ENCODE data around the gene PICALM. TPM values are rescaled to one million over a fixed set of nuclear protein-coding genes. Genes with fewer than 3 reads are reported as not detected.

The PICALM gene
- total RNA-seq, 1 donor from 2014 or later = 117 TPM

DNA sequence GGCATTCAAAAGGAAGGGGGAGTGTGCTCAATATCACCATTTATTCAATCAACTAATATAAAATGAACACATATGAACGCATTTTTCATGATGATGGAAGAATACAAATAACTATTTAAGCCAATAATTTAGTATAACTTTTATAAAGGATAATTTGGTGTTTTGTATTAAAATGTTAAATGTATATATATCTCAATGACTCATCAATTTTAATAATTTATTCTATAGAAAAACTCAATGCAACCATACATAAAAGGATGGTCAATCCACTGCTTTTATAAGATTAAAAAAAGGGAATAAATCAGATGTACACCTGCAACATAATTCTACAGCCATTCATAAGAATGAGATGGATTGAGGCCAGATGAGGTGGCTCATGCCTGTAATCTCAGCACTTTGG is 50.6 kb downstream of the PICALM start:
- Mint-ChIP-seq H3K9me3 (ENCODE audit: unreplicated experiment) (no peaks in the 10 kb centered on the region), H3K36me3 (ENCODE audit: unreplicated experiment) (no peaks in the 10 kb centered on the region), H3K27me3 (ENCODE audit: unreplicated experiment) (no peaks in the 10 kb centered on the region), H3K4me1 (ENCODE audit: low read depth, unreplicated experiment) (peaks cover 11% of the 10 kb centered on the region), H3K27ac (ENCODE audit: unreplicated experiment) (no peak overlapping the region), H3K4me3 (ENCODE audit: unreplicated experiment) (no peak overlapping the region)
- TF ChIP-seq, protein P1, sequence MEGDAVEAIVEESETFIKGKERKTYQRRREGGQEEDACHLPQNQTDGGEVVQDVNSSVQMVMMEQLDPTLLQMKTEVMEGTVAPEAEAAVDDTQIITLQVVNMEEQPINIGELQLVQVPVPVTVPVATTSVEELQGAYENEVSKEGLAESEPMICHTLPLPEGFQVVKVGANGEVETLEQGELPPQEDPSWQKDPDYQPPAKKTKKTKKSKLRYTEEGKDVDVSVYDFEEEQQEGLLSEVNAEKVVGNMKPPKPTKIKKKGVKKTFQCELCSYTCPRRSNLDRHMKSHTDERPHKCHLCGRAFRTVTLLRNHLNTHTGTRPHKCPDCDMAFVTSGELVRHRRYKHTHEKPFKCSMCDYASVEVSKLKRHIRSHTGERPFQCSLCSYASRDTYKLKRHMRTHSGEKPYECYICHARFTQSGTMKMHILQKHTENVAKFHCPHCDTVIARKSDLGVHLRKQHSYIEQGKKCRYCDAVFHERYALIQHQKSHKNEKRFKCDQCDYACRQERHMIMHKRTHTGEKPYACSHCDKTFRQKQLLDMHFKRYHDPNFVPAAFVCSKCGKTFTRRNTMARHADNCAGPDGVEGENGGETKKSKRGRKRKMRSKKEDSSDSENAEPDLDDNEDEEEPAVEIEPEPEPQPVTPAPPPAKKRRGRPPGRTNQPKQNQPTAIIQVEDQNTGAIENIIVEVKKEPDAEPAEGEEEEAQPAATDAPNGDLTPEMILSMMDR (IDR thresholded peaks at IDR 0.05; ENCODE audit: partially characterized antibody, unreplicated experiment) = no peak
- no peak for DNase-seq

DNA sequence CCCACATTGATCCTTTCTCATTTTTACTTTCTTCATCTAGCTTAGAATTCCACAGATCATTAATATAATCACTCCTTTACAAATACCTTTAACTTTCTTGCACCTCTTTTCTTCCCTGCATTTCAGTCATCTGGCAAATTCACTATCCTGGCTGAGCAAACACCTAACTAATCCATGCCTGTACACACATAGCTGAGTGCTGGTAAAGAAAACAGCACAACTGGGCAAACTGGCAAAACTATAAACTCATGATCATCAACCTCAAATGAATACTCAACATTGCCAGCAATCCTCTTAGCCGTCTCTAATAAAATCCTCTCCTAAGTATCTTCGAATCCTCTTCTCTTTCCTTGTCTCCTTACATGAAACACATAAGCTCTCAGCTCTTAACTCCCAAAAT is 52.4 kb downstream of the PICALM start:
- no peak overlapping the region for H3K27ac Mint-ChIP-seq (ENCODE audit: unreplicated experiment)
- TF ChIP-seq, protein P1 (IDR thresholded peaks at IDR 0.05; ENCODE audit: partially characterized antibody, unreplicated experiment) = no peak

DNA sequence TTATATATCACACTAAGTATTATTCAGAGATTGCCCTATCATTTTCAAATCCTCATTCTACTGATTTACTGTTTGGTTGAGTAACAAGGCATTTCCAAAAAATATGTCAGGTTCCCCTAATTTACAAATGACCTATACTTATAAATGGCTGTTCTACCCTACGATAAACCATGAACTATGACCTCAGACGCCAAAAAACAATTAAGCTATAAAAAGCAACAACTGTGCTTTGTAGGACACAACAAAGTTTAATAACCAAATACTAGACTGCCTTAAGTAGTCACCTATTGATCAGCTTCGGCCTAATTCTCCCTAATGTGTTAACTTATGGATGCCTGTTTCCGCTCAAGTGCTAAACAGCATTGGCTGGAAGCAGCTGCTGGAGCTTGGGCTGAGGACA is 53.2 kb downstream of the PICALM start:
- H3K9me3 Mint-ChIP-seq (ENCODE audit: unreplicated experiment) = no peaks in the 10 kb centered on the region
- TF ChIP-seq, protein P1 (IDR thresholded peaks at IDR 0.05; ENCODE audit: partially characterized antibody, unreplicated experiment) = no peak
- no peak for DNase-seq
- no peaks in the 10 kb centered on the region for H3K27me3 Mint-ChIP-seq (ENCODE audit: unreplicated experiment)
- H3K27ac Mint-ChIP-seq (ENCODE audit: unreplicated experiment) = peak overlapping the region; percentile 15
- no peaks in the 10 kb centered on the region for H3K36me3 Mint-ChIP-seq (ENCODE audit: unreplicated experiment)
- peaks cover 11% of the 10 kb centered on the region for H3K4me1 Mint-ChIP-seq (ENCODE audit: low read depth, unreplicated experiment)
- no peak overlapping the region for H3K4me3 Mint-ChIP-seq (ENCODE audit: unreplicated experiment)

More for the DNA sequence above, 52.4 kb downstream of the PICALM start:
- Mint-ChIP-seq H3K36me3 (ENCODE audit: unreplicated experiment) (no peaks in the 10 kb centered on the region), H3K4me1 (ENCODE audit: low read depth, unreplicated experiment) (peaks cover 11% of the 10 kb centered on the region), H3K9me3 (ENCODE audit: unreplicated experiment) (no peaks in the 10 kb centered on the region), H3K4me3 (ENCODE audit: unreplicated experiment) (no peak overlapping the region), H3K27me3 (ENCODE audit: unreplicated experiment) (no peaks in the 10 kb centered on the region)
- DNase-seq = no peak

DNA sequence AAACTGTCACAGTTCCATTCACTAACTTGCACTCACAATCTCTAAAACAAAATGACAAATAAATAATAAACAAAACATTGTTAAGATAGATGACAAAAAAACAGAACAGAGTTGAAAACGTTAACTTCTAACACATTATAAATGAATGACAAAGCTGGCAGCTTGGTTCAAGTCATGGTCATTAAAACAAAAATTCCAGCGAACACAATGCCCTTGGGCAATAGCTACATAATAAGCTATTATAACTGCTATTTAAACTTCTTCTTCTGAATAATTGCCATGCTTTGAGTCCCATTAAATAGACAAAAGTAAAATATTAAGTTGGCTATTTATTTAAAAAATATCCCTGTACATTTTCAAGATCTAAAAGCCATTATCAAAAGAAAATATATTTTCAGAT is 54.7 kb downstream of the PICALM start:
- TF ChIP-seq, protein P1 (IDR thresholded peaks at IDR 0.05; ENCODE audit: partially characterized antibody, unreplicated experiment) = no peak
- H3K4me1 Mint-ChIP-seq (ENCODE audit: low read depth, unreplicated experiment) = peaks cover 11% of the 10 kb centered on the region
- no peak overlapping the region for H3K4me3 Mint-ChIP-seq (ENCODE audit: unreplicated experiment)
- no peaks in the 10 kb centered on the region for H3K36me3 Mint-ChIP-seq (ENCODE audit: unreplicated experiment)
- DNase-seq = no peak
- no peaks in the 10 kb centered on the region for H3K9me3 Mint-ChIP-seq (ENCODE audit: unreplicated experiment)
- no peak overlapping the region for H3K27ac Mint-ChIP-seq (ENCODE audit: unreplicated experiment)
- H3K27me3 Mint-ChIP-seq (ENCODE audit: unreplicated experiment) = no peaks in the 10 kb centered on the region

DNA sequence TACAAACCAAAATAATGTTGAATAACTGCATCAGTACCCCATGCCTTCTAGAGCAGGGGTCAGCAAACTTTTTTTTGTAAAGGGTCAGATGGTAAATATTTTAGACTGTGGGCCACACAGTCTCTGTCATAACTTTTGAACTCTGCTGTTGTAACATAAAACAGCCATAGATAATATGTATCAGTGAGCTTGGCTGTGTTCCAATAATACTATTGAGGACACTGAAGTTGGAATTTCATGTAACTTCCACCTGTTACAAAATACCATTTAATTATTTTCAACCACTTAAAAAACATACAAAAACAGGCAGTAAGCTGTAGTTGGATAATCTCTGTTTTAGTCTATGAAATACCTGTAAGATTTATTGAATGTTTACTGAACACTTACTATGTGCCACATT is 55.2 kb downstream of the PICALM start:
- no peaks in the 10 kb centered on the region for H3K36me3 Mint-ChIP-seq (ENCODE audit: unreplicated experiment)
- H3K4me3 Mint-ChIP-seq (ENCODE audit: unreplicated experiment) = no peak overlapping the region
- no peak for DNase-seq
- no peaks in the 10 kb centered on the region for H3K9me3 Mint-ChIP-seq (ENCODE audit: unreplicated experiment)
- H3K27ac Mint-ChIP-seq (ENCODE audit: unreplicated experiment) = no peak overlapping the region
- TF ChIP-seq, protein P1 (IDR thresholded peaks at IDR 0.05; ENCODE audit: partially characterized antibody, unreplicated experiment) = no peak
- peaks cover 11% of the 10 kb centered on the region for H3K4me1 Mint-ChIP-seq (ENCODE audit: low read depth, unreplicated experiment)
- H3K27me3 Mint-ChIP-seq (ENCODE audit: unreplicated experiment) = no peaks in the 10 kb centered on the region

Measured in glutamatergic neuron (in vitro differentiated cells).